Astrocyte of the cerebellum (primary cell): ENCODE results near the gene SMOC2.

Experiments used
- DNase-seq: peaks from one replicate; pipeline ENCODE4 v3.0.0-alpha.2; 2011; ENCODE audit warnings: low read depth
- H3K4me3 ChIP-seq: 2 replicates; pipeline ENCODE4 v1.5.1; 2011; ENCODE audit warnings: mild to moderate bottlenecking, low read depth, low read length, moderate library complexity
- in situ Hi-C: cut with HindIII; loops from 2 replicates; pipeline ENCODE4 v1.10.0; 2017; ENCODE audit warnings: low sequenced_read_pairs
- TF ChIP-seq, protein P1 (sequence below): IDR thresholded peaks from 2 replicates; pipeline ENCODE4 v1.5.1; 2012; ENCODE audit warnings: low read length, low read depth, moderate library complexity, mild to moderate bottlenecking; ENCODE audit errors: missing control alignments

SMOC2 gene

DNA sequence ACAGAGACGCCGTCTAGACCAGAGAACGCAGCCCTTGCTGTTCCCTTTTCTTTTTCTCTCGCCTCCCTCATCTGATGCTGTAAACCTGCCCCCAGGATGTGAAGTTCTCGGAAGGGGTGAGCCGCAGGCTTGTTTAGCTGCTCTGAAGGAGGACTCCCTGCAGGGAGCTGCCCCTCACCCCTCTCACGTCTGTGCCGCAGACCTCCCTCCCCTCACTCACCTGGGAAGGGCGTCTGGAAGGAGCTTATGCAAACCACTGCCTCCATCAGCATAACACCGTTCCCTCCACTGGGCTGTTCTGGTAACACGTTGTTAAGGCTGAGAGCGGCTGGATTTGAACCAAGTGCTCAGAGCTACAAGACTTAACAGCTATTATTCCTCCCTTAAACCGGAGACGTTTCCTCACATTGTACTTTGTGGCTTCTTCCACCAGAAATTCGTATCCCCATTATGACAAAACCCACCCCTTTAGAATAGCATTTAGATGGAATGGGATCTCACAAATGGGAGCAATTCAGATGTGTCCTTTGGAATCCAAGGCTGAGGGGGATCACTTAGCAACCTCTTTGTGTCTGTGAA, 99.8 kb downstream of the SMOC2 start:
- DNase-seq = no peak
- no peak overlapping the region for H3K4me3 ChIP-seq
- in situ Hi-C loops = no loop called here
- TF ChIP-seq, protein P1, sequence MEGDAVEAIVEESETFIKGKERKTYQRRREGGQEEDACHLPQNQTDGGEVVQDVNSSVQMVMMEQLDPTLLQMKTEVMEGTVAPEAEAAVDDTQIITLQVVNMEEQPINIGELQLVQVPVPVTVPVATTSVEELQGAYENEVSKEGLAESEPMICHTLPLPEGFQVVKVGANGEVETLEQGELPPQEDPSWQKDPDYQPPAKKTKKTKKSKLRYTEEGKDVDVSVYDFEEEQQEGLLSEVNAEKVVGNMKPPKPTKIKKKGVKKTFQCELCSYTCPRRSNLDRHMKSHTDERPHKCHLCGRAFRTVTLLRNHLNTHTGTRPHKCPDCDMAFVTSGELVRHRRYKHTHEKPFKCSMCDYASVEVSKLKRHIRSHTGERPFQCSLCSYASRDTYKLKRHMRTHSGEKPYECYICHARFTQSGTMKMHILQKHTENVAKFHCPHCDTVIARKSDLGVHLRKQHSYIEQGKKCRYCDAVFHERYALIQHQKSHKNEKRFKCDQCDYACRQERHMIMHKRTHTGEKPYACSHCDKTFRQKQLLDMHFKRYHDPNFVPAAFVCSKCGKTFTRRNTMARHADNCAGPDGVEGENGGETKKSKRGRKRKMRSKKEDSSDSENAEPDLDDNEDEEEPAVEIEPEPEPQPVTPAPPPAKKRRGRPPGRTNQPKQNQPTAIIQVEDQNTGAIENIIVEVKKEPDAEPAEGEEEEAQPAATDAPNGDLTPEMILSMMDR = no peak

DNA sequence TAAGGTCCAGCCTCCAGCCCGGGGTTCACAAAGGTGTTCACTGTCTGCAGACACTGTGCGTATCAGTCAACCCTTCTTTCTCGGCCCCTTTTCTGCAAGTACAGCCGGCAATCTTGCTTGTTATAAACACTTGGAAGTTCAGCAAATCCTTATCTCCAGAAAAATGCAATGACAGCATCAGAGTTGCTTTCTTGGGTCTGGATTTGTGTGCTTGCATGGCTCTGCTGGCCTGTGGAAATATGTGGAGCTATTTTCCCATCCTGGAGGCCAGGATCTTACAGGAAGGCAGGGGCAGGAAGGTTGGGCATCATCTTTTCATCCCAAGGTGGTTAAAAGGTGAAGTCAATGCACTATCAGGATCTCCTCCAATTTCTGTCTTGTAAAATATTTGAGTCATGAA, 100.3 kb downstream of the SMOC2 start:
- no peak for DNase-seq
- in situ Hi-C loops = no loop called here
- TF ChIP-seq, protein P1 = no peak
- H3K4me3 ChIP-seq = no peak overlapping the region

DNA sequence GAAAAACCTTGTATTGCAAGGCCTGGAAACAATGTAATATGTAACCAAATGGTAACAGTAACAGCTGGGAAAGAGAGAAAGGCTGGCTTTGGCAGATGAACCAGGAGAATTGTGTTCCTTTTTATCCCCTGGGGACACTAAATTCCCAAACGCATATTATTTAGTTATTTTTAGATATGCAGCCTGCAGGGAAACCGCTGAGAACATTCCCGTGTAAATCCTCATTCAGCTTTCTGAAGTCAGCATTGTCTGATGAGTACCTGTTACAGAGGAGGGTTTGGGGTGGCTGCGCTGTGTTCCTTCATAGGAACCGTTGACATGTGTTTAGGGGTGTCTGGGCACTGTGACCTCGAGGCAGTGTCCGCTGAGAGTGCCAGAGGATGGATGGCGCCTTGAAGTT, 101.3 kb downstream of the SMOC2 start:
- TF ChIP-seq, protein P1 = no peak
- no peak for DNase-seq
- no peak overlapping the region for H3K4me3 ChIP-seq
- in situ Hi-C loops = no loop called here

DNA sequence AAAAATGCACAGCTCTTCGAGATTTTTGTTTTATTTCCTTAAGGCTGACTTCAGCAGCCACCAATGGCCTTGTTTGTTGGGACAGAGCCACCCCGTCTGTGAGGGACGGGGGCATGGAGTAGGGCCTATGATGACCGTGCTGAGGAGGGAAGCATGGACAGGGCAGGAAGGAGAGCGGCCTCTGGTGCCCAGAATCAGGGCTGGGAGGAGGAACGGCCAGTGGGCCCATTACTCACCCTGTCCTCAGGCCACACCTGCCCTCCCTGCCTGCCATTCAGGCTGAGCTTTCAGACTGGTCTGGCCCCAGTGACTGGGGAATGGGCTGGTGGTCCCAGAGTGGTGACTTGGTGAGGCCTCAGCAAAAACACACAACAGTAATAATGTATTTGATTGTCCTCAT, 104.4 kb downstream of the SMOC2 start:
- in situ Hi-C loops = no loop called here
- DNase-seq = no peak
- no peak overlapping the region for H3K4me3 ChIP-seq
- TF ChIP-seq, protein P1 = no peak

DNA sequence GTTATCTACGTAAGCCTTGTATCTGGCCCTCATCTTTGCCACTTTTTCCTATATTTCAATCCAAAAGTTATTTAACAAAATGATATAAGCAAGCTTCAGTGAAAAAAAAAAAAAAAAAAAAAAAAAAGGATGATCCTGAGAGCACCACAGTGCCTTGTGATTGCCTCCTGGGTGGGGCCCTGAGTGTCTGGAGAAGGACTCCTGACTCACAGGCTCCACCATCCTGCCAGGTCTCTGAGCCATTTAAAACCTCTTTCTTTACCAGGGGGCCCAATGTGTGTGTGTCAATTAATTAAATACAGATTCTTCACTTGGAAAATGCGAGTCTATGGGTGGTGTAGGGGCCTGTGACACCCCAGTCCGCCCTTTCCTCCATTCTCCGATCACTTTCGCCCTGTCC, 105.2 kb downstream of the SMOC2 start:
- TF ChIP-seq, protein P1 = no peak
- in situ Hi-C loops = no loop called here
- H3K4me3 ChIP-seq = no peak overlapping the region
- no peak for DNase-seq

DNA sequence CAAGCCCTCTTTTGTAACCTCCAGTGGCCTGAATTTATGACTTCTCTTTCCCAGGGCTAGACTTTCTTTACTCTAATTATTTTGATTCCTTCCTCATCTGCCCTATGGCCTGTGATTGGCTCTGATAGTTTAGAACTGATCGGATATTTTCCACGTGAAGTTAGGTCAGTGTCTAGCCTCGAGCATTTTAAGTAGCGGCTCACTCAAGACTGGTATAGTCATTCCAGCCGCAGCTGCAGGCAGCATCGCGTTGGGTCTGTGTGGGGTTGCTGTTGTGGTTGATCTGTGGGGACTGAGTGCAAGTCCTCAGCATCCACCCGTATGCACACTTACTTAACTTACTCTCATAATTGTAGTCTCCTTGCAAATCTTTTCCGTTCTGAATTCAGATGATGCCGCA, 105.7 kb downstream of the SMOC2 start:
- in situ Hi-C loops = no loop called here
- no peak overlapping the region for H3K4me3 ChIP-seq
- DNase-seq = no peak
- TF ChIP-seq, protein P1 = no peak
